DOHH2 (cell line): ENCODE results near the gene C5.
"Not testable (repeated sequence)": the region's sequence is repeated elsewhere in the genome, so short reads cannot be mapped to it uniquely, and the experiment has no call there.

ENCODE experiments used
- H3F3A ChIP-seq: fragments of 200-600 bp; sonication (generic), shearing (Covaris generic); 2 replicates; pipeline ENCODE4 v1.6.0; 2016; ENCODE audit warnings: antibody characterized with exemption, mild to moderate bottlenecking; ENCODE audit not compliant: control insufficient read depth, insufficient read depth
- H3K27ac ChIP-seq: fragments of 200-600 bp; sonication (generic); 2 replicates; pipeline ENCODE4 v1.5.1; 2014; ENCODE audit warnings: low read depth, mild to moderate bottlenecking, low read length, moderate library complexity
- H3K27me3 ChIP-seq: fragments of 200-600 bp; sonication (generic); 2 replicates; pipeline ENCODE4 v1.6.1; 2014; ENCODE audit warnings: mild to moderate bottlenecking, low read length, mixed read lengths; ENCODE audit not compliant: control insufficient read depth
- H3K36me3 ChIP-seq: fragments of 200-600 bp; sonication (generic); 2 replicates; pipeline ENCODE4 v1.6.1; 2014; ENCODE audit warnings: mild to moderate bottlenecking, low read length, moderate library complexity, mixed read lengths; ENCODE audit not compliant: control insufficient read depth
- H3K4me1 ChIP-seq: fragments of 200-600 bp; sonication (generic); 2 replicates; pipeline ENCODE4 v1.6.1; 2014; ENCODE audit warnings: mild to moderate bottlenecking, low read length, mixed read lengths; ENCODE audit not compliant: control insufficient read depth
- H3K4me2 ChIP-seq: fragments of 200-600 bp; sonication (generic); 2 replicates; pipeline ENCODE4 v1.6.0; 2014; ENCODE audit warnings: mild to moderate bottlenecking, low read length, moderate library complexity
- H3K4me3 ChIP-seq: fragments of 200-600 bp; sonication (generic); 2 replicates; pipeline ENCODE4 v1.5.1; 2014; ENCODE audit warnings: mild to moderate bottlenecking, low read length, mixed read lengths
- H3K79me2 ChIP-seq: fragments of 200-600 bp; sonication (generic); 2 replicates; pipeline ENCODE4 v1.6.1; 2014; ENCODE audit warnings: mild to moderate bottlenecking, low read length, mixed read lengths; ENCODE audit not compliant: control insufficient read depth
- H3K9me2 ChIP-seq: fragments of 200-600 bp; sonication (generic); replicated peaks from 2 replicates; pipeline ENCODE4 v1.6.1; 2014; ENCODE audit warnings: mild to moderate bottlenecking, low read length, mixed read lengths; ENCODE audit not compliant: control insufficient read depth
- H3K9me3 ChIP-seq: fragments of 200-600 bp; sonication (generic); 2 replicates; pipeline ENCODE4 v1.6.1; 2014; ENCODE audit warnings: antibody characterized with exemption, low read length, mixed read lengths; ENCODE audit not compliant: control insufficient read depth, insufficient read depth
- H4K20me1 ChIP-seq: fragments of 200-600 bp; sonication (generic); 2 replicates; pipeline ENCODE4 v1.6.0; 2014; ENCODE audit warnings: low read depth, mild to moderate bottlenecking, antibody characterized with exemption, low read length, moderate library complexity; ENCODE audit not compliant: control insufficient read depth, insufficient read depth
- EZH2phosphoT487 ChIP-seq: fragments of 200-600 bp; sonication (generic); IDR thresholded peaks from 2 replicates; pipeline ENCODE4 v1.6.1; 2017; ENCODE audit warnings: borderline replicate concordance, mild to moderate bottlenecking, antibody characterized with exemption, low read length, moderate library complexity, mixed read lengths
- TF ChIP-seq, protein P1 (sequence below): fragments of 200-600 bp; sonication (generic); IDR thresholded peaks from one replicate; pipeline ENCODE4 v1.5.1; 2014; ENCODE audit warnings: antibody characterized with exemption, mild to moderate bottlenecking, low read depth, low read length; ENCODE audit not compliant: poor library complexity, severe bottlenecking

C5 gene

DNA sequence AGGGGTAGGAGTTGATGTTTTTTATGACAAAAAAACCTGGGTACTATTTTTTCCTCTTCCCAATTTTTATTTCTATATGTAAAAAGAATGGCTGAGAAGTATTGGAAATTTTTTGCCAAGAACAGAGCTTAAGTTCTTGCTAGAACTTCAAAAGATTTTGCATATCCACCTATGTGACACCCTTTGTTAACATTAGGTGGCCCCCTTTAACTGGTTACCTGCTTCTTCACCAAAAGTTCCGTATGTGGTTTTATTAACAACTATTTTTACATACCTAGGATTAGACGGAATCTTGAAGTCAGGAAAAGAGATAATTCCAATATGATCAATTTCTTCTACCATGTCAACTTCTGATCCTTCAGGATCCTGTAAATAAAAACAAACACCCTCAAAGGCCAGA, 15.5 kb downstream of the C5 start:
- TF ChIP-seq, protein P1, sequence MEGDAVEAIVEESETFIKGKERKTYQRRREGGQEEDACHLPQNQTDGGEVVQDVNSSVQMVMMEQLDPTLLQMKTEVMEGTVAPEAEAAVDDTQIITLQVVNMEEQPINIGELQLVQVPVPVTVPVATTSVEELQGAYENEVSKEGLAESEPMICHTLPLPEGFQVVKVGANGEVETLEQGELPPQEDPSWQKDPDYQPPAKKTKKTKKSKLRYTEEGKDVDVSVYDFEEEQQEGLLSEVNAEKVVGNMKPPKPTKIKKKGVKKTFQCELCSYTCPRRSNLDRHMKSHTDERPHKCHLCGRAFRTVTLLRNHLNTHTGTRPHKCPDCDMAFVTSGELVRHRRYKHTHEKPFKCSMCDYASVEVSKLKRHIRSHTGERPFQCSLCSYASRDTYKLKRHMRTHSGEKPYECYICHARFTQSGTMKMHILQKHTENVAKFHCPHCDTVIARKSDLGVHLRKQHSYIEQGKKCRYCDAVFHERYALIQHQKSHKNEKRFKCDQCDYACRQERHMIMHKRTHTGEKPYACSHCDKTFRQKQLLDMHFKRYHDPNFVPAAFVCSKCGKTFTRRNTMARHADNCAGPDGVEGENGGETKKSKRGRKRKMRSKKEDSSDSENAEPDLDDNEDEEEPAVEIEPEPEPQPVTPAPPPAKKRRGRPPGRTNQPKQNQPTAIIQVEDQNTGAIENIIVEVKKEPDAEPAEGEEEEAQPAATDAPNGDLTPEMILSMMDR, result peak; percentile 27
- no peak for TF ChIP-seq EZH2phosphoT487
- peaks cover 3% of the 10 kb centered on the region; the same call in 1 of the 2 replicates for H3K4me1 ChIP-seq
- H3K27me3 ChIP-seq, result no peaks in the 10 kb centered on the region
- H3K4me2 ChIP-seq, result no peak overlapping the region
- no peak overlapping the region for H3K27ac ChIP-seq
- H3K4me3 ChIP-seq, result no peak overlapping the region
- no peaks in the 10 kb centered on the region for H3K9me3 ChIP-seq
- H3F3A ChIP-seq, result no peaks in the 10 kb centered on the region
- no peaks in the 10 kb centered on the region for H3K9me2 ChIP-seq
- H4K20me1 ChIP-seq, result no peaks in the 10 kb centered on the region
- H3K36me3 ChIP-seq, result no peaks in the 10 kb centered on the region
- no peaks in the 10 kb centered on the region for H3K79me2 ChIP-seq

DNA sequence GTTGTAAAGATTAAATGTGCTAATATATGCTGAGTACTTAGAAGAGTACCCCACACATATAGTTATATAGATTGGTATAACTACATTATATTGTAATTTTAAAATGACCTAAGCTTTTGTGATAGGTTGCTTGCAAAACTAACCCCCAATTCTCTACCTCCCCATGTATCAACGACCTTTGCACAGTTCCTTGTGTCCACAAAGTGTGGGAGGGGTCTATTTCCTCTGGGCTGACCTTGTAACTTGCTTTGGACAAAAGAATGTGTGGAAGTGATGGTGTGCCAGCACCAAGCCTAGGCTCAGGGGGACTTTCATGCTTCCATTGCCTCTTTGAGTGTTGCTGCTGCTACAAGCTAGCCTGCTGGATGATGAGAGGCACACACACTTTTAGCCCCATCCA, 20.6 kb downstream of the C5 start:
- Histone ChIP-seq H3K4me3 (no peak overlapping the region), H3K9me3 (no peaks in the 10 kb centered on the region), H3K36me3 (no peaks in the 10 kb centered on the region), H4K20me1 (no peaks in the 10 kb centered on the region), H3F3A (peaks cover 6% of the 10 kb centered on the region), H3K79me2 (no peaks in the 10 kb centered on the region), H3K9me2 (no peaks in the 10 kb centered on the region), H3K27me3 (no peaks in the 10 kb centered on the region), H3K4me1 (no peaks in the 10 kb centered on the region), H3K4me2 (no peak overlapping the region), H3K27ac (no peak overlapping the region)
- TF ChIP-seq, protein P1, result no peak
- TF ChIP-seq EZH2phosphoT487, result no peak

DNA sequence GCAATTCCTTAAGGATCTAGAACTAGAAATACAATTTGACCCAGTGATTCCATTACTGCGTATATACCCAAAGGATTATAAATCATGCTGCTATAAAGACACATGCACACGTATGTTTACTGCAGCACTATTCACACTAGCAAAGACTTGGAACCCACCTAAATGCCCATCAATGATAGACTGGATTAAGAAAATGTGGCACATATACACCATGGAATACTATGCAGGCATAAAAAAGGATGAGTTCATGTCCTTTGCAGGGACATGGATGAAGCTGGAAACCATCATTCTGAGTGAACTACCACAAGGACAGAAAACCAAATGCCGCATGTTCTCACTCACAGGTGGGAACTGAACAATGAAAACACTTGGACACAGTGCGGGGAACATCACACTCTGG, 21.8 kb downstream of the C5 start:
- not testable (repeated sequence) for H3K4me2 ChIP-seq, H3K27ac ChIP-seq, H3K4me3 ChIP-seq, H4K20me1 ChIP-seq, H3K36me3 ChIP-seq, H3F3A ChIP-seq, H3K79me2 ChIP-seq, H3K27me3 ChIP-seq, H3K9me3 ChIP-seq, H3K9me2 ChIP-seq, H3K4me1 ChIP-seq

DNA sequence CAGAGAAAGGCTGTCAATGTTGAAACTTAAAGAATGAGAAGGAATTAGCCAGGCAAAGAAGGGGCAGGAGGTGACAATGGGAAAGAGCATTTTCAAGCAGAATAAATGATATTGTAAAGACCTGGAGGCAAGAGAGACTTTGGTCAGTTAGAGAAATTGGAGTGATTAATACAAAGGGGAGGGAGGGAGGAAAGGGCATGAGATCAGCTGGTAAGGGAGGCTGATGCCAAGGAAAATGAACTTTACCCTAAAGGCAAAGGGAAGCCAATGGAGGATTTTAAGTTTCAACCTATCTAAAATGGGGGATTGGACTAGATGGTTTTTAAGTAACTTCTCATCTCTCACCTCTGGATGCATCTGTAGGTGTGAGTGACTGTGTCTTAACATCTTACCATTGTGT, 23.3 kb downstream of the C5 start:
- H3K4me1 ChIP-seq, result peaks cover 3% of the 10 kb centered on the region
- peaks cover 8% of the 10 kb centered on the region for H3F3A ChIP-seq
- no peak overlapping the region for H3K27ac ChIP-seq
- no peaks in the 10 kb centered on the region for H3K9me2 ChIP-seq
- H4K20me1 ChIP-seq, result no peaks in the 10 kb centered on the region
- H3K4me3 ChIP-seq, result no peak overlapping the region
- TF ChIP-seq, protein P1, result no peak
- TF ChIP-seq EZH2phosphoT487, result no peak
- no peaks in the 10 kb centered on the region for H3K36me3 ChIP-seq
- no peaks in the 10 kb centered on the region for H3K9me3 ChIP-seq
- H3K79me2 ChIP-seq, result no peaks in the 10 kb centered on the region
- no peak overlapping the region for H3K4me2 ChIP-seq
- no peaks in the 10 kb centered on the region for H3K27me3 ChIP-seq
